ENCODE results near the gene SMCP. TPM values are rescaled to one million over a fixed set of nuclear protein-coding genes. Genes with fewer than 3 reads are reported as not detected.

Gene SMCP
- not detected in 2 replicates for polyA plus RNA-seq (2011; rRNA removed)
- not detected in 2 replicates for polyA minus RNA-seq (2011; rRNA and poly(A)+ RNA removed)

GRCh38 chr1:152878042-152878441, at the start of gene SMCP:
Gene SMCP, plus strand, starts transcription at chr1:152878322. Its CDS starts 6,101 bp downstream, at chr1:152884423.
- CTCF ChIA-PET = no interaction called here

DNA sequence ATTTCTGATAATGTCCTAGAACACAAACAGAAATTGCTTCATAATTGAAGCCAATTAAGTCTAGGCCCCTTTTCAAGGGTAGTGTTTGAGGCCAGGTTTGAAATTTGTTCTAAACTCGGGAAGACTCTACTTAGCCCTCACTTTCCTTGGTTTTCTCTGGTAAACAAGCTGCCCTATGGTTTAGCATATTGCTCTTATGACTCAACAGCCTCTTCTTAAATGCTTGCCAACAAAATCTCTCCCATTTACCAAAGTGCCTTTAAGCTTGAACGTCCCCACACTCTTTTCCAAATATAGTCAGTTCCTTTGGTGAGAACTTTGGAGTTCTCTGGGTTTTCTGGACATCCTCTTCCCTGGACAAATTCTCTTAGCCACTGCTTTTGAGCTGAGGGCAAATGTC, 41.3 kb upstream of the SMCP start:
- no peak overlapping the region for H3K27ac ChIP-seq (ENCODE audit: low read depth, low read length)
- DNase-seq (ENCODE audit: low read depth, low spot score) = no peak
- no peaks in the 10 kb centered on the region for H3K9me3 ChIP-seq (ENCODE audit: control insufficient read depth, insufficient read depth, low read length)
- H3K27me3 ChIP-seq (ENCODE audit: control insufficient read depth, insufficient read depth, low read length) = no peaks in the 10 kb centered on the region
- TF ChIP-seq, protein P1, sequence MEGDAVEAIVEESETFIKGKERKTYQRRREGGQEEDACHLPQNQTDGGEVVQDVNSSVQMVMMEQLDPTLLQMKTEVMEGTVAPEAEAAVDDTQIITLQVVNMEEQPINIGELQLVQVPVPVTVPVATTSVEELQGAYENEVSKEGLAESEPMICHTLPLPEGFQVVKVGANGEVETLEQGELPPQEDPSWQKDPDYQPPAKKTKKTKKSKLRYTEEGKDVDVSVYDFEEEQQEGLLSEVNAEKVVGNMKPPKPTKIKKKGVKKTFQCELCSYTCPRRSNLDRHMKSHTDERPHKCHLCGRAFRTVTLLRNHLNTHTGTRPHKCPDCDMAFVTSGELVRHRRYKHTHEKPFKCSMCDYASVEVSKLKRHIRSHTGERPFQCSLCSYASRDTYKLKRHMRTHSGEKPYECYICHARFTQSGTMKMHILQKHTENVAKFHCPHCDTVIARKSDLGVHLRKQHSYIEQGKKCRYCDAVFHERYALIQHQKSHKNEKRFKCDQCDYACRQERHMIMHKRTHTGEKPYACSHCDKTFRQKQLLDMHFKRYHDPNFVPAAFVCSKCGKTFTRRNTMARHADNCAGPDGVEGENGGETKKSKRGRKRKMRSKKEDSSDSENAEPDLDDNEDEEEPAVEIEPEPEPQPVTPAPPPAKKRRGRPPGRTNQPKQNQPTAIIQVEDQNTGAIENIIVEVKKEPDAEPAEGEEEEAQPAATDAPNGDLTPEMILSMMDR (IDR thresholded peaks at IDR 0.05; ENCODE audit: low read depth, low read length) = no peak
- H3K4me3 ChIP-seq (ENCODE audit: low read depth, low read length) = no peak overlapping the region
- ChIA-PET CTCF (no interaction called here), POLR2A (no interaction called here)

More at GRCh38 chr1:152878042-152878441, at the start of gene SMCP:
- no peak for DNase-seq (ENCODE audit: low read depth, low spot score)
- TF ChIP-seq, protein P1 (IDR thresholded peaks at IDR 0.05; ENCODE audit: low read depth, low read length) = no peak
- Histone ChIP-seq H3K27ac (ENCODE audit: low read depth, low read length) (no peak within 1 kb of the TSS), H3K27me3 (ENCODE audit: control insufficient read depth, insufficient read depth, low read length) (no peaks in the 10 kb centered on the region), H3K4me3 (ENCODE audit: low read depth, low read length) (no peak within 1 kb of the TSS), H3K9me3 (ENCODE audit: control insufficient read depth, insufficient read depth, low read length) (0 out of 2 replicates have a peak, but pooled peaks cover 3% of the 10 kb centered on the region)
- POLR2A ChIA-PET = no interaction called here

- Histone ChIP-seq H3K27ac (ENCODE audit: low read depth, low read length) (no peak within 1 kb of the TSS), H3K27me3 (ENCODE audit: control insufficient read depth, insufficient read depth, low read length) (no peaks in the 10 kb centered on the region), H3K9me3 (ENCODE audit: control insufficient read depth, insufficient read depth, low read length) (no peaks in the 10 kb centered on the region), H3K4me3 (ENCODE audit: low read depth, low read length) (no peak within 1 kb of the TSS)
- POLR2A ChIA-PET = no interaction called here
- TF ChIP-seq, protein P1 (IDR thresholded peaks at IDR 0.05; ENCODE audit: low read depth, low read length) = no peak
- no peak for DNase-seq (ENCODE audit: low read depth, low spot score)
- CTCF ChIA-PET = no interaction called here
These were observed 35.6 kb upstream of the SMCP start, which contains the start of gene LCE6A for GRCh38 chr1:152842556-152842955. Gene LCE6A, plus strand, starts transcription at chr1:152842856. Its CDS starts 665 bp downstream, at chr1:152843521.

- TF ChIP-seq, protein P1 (IDR thresholded peaks at IDR 0.05; ENCODE audit: low read depth, low read length) = no peak
- H3K9me3 ChIP-seq (ENCODE audit: control insufficient read depth, insufficient read depth, low read length) = no peaks in the 10 kb centered on the region
- no peaks in the 10 kb centered on the region for H3K27me3 ChIP-seq (ENCODE audit: control insufficient read depth, insufficient read depth, low read length)
- no peak overlapping the region for H3K4me3 ChIP-seq (ENCODE audit: low read depth, low read length)
- ChIA-PET POLR2A (no interaction called here), CTCF (interaction anchor here (1.0 kb wide), 1 partner anchor 16 kb away, joined by 4 read pairs; no protein-coding TSS in a partner anchor)
- DNase-seq (ENCODE audit: low read depth, low spot score) = no peak
- H3K27ac ChIP-seq (ENCODE audit: low read depth, low read length) = no peak overlapping the region
These were observed 22.5 kb upstream of the SMCP start for GRCh38 chr1:152855661-152856060.

- TF ChIP-seq, protein P1 (IDR thresholded peaks at IDR 0.05; ENCODE audit: low read depth, low read length) = no peak
- POLR2A ChIA-PET = no interaction called here
- CTCF ChIA-PET = no interaction called here
- Histone ChIP-seq H3K27me3 (ENCODE audit: control insufficient read depth, insufficient read depth, low read length) (no peaks in the 10 kb centered on the region), H3K9me3 (ENCODE audit: control insufficient read depth, insufficient read depth, low read length) (no peaks in the 10 kb centered on the region), H3K27ac (ENCODE audit: low read depth, low read length) (no peak overlapping the region), H3K4me3 (ENCODE audit: low read depth, low read length) (no peak overlapping the region)
- DNase-seq (ENCODE audit: low read depth, low spot score) = no peak
These were observed 20.1 kb upstream of the SMCP start for GRCh38 chr1:152858062-152858461.
